IPS DF 19.7 (cell line): ENCODE data around the gene ATP1A4.

Experiments used
- DNase-seq: peaks from one replicate; pipeline ENCODE4 v3.0.0-alpha.2; 2013; ENCODE audit warnings: low read depth, low spot score

ATP1A4 gene

GRCh38 chr1:160227561-160227960, 76.2 kb downstream of the ATP1A4 start:
- DNase-seq, result no peak

- DNase-seq, result no peak
Observed at GRCh38 chr1:160228431-160228830, 77.0 kb downstream of the ATP1A4 start.

GRCh38 chr1:160232911-160233310, 81.5 kb downstream of the ATP1A4 start:
- no peak for DNase-seq
